Activated CD8-positive, alpha-beta memory T cell treated with anti-CD3 and anti-CD28 coated beads for 48 hours (primary cell): ENCODE measurements around the gene RAI1.
"Not testable (repeated sequence)": the region's sequence is repeated elsewhere in the genome, so short reads cannot be mapped to it uniquely, and the experiment has no call there.

Experiments used
- DNase-seq, 3 experiments: peaks; one replicate each; pipeline ENCODE4 v3.0.0-alpha.2; 2020; ENCODE audit warnings: low read depth in 2 of 3, low spot score in 2 of 3

Gene RAI1

GRCh38 chr17:17664064-17664452 lies 17.2 kb upstream of the RAI1 start:
- DNase-seq, result no peak

DNA sequence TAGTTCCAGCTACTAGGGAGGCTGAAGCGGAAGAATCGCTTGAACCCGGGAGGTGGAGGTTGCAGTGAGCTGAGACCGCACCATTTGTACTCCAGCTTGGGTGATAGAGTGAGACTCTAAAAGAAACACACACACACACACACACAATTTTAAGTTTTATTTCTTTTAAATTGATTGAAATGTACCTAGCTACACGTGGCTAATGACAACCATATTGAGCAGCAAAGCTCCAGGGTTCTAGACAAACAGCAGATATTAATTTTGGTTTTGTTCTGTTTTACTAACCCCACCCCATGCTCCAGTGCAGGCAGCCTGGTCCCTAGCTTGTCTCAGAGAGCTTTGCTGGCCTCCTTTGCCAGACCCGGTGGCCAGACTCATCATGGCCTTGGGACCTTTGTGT lies 16.0 kb upstream of the RAI1 start:
- no peak for DNase-seq

DNA sequence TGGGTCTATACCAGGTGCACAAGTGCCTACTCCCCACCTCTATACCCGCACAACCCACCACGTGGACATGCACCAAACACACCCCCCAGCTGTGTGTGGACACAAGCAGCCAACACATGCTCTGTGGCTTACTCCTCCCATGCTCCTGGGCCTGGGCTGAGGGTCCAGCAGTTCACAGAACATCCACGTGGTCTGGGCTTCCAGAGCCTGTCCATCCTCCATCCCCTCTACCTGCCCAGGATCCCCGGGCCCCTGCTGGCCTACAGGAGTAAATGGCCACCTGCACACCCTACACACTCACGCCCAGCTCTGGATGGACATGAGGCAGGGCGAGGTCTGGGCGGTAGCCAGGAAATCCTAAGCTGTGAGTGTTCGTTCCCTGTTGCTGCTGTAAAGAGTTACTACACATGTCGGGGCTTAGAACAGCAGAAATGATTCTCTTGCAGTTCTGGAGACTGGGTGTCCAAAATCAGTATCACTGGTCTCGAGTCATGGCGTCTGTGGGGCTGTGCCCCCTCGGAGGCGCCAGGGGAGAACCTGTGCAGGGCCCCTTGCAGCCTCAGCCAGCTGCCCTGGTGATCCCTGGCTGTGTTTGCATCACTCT lies 15.0 kb upstream of the RAI1 start:
- no peak for DNase-seq

DNA sequence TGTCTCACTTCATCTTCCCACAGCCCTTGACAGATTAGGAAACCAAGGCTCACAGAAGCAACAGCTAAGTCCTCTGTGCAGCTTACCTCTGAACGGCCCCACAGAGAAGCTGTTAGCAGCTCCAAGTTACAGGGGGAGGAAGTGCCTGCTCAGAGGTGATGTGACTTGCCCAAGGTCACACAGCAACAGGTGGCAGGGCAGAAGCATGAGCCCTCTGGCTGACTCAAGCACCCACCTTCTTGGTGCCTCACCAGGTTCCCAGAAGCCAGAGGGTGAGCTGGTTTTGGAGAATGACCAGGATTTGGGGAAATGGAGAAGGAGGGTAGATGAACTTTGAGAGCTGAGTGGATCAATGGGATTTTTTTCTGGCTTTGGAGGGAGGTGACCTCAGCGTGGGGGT lies 14.0 kb upstream of the RAI1 start:
- DNase-seq, result no peak

DNA sequence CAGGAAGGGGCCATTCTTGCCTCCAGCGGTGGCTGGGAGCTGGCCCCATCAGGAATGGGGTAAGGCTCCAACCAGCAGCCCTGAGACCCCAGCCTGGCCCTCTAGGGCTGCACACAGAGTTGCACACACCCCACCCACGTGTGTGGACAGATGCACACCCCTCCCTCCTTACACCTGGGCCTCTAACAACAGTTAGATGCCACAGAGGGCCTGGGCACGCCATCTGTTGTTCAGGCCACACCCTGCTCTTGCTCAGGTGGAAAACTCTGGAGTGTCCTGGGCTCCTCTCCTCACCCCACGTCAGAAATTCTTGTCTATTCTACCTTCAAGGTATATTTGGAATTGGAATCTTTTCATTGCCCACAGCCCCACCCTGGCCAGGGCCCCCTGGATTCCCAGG lies 13.3 kb upstream of the RAI1 start:
- no peak for DNase-seq

GRCh38 chr17:17668358-17668757 lies 12.9 kb upstream of the RAI1 start:
- no peak for DNase-seq

- DNase-seq, result no peak
These were observed 12.3 kb upstream of the RAI1 start for GRCh38 chr17:17668775-17669579.

- no peak for DNase-seq
These were observed 11.6 kb upstream of the RAI1 start for GRCh38 chr17:17669580-17670235.

DNA sequence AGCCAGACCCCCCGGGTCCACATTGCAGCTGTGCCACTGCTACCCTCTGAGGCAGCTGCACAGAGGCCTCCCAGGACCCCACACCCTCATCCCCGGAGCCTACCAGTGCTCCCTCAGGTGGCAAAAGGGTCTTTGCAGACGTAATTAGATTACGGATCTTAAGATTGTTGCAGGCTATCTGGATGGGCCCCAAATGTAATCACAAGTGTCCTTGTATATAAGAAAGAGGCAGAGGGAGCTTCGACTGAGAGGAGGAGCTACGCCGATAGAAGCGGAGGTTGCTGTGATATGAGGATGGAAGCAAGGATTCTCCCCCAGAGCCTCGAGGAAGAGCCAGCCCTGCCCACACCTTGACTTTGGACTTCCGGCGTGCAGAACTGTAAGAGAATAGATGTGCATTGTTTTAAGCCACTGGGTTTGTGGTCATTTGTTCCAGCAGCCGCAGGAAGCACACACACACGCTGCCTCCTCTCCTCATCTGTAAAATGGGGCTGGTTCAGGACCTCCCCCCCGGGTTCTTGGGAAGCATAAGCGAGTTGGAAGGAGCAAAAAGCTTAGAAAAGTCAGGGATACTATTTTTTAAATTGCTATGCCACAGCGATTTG lies 10.5 kb upstream of the RAI1 start:
- DNase-seq, result no peak

DNA sequence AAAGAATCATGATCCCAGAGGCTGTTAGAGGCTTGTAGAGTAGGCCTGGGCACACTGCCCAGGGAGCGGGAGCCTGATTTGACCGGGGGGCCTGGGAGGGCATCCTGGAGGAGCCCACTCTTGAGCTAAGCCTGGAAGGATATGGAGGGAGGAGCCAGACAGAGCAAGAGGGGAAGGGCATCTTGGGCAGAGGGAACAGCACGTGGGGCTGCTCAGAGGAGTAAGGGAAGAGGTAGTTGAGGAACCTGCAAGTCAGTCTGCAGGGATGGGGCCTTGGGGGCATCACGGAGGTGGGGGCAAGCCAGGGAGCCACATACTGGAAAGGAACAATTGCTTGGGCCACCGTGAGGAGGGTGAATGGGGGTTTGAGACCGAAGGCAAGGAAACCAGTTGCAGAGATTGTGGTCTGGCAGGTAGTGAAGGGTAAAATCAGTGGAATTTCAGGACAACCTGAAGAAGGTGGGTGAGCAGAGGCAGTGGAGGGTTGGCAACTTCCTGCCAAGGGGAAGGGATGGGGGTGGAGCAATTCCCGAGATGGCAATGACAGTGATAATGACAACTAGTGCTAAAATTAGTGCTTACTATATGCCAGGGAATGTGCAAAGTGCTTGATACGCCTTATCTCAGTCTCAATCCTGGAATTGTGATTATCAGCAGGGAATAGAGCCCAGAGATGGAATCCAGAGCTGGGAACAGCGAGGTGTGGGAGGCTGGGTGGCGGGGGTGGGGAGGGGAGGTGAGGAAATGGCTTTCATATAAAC lies 9.7 kb upstream of the RAI1 start:
- no peak for DNase-seq

DNA sequence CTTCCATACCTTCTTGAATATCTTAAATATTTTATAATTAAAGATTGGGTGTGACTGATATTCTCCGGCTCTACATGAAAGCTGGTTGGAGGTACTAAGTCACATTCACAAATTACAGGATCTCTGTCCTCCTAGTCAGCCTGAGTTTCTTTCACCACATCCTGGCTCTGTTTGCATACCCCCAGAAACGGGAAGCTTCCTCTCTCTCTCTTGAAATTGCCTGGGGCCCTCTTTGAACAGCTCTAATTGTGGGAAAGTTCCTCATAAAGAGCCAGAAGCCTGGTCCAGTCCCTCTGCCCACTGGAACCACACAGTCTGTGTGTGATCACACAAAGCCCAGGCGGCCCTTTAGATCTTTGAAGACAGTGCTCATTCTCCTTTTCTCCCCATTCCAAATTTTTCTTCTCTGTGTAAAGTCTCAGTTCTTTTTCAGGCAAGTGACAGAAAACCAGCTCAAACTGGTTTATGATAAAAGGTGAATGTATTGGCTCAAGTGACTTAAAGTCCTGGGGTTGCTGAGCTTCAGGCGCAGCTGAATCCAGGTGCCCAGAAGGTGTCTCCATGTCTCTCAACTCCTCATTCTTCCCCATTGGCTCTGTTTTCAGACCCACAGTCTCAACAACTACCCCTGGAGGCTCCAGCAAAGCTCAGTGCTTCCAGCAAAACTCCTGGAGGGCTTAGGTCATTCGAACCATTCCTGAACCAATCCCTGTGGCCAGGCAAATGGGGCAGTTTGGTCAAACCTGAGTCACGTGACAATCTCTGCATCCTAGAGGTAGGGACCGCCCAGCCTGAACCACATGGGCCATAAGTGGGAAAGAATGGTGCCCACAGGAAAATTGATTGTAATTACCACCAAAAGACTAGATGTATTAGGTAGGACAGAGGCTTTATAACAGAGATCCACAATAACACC lies 8.5 kb upstream of the RAI1 start:
- DNase-seq, result no peak

- no peak for DNase-seq
These were observed 5.8 kb upstream of the RAI1 start for GRCh38 chr17:17675416-17675815.

- DNase-seq, result no peak
These were observed 5.2 kb upstream of the RAI1 start for GRCh38 chr17:17675925-17676534.

GRCh38 chr17:17676752-17677151 lies 4.5 kb upstream of the RAI1 start:
- DNase-seq, result no peak

DNA sequence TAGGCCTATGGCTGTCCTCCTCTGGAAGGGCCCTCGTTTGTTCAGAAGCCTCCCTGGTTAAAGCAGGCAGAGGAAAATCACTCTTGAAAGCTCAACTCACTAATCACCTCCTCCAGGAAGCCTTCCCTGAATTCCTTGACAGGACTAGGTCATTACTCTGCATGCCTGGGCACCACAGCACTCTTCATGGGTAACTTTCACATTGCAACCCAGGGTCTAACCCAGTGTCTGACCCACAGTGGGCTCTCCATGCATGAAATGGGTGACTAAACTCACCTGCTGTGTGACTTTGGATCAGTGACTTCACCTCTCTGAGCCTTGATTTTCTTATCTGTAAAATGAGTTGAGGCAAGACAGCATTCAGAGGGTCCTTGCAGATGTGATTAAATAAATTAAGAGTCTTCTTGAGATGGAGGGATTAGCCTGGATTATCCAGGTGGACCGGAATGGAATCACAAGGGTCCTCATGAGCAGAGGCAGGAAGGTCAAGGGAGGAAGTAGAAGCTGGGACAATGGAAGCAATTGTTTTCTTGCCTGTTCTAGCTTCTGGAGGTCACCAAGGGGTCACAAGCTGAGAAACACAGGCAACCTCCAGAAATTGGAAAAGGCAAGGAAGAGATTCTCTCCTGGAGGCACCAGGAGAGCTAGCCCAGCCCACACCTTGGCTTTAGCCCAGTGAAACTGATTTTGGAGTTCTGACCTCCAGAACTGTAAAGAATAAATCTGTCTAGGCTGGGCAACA lies 3.8 kb upstream of the RAI1 start:
- no peak for DNase-seq

- DNase-seq, result not testable (repeated sequence)
These were observed 3.1 kb upstream of the RAI1 start for GRCh38 chr17:17678063-17678699.

- DNase-seq, result no peak
These were observed 2.0 kb upstream of the RAI1 start for GRCh38 chr17:17679243-17679642.

GRCh38 chr17:17679748-17680147 lies 1.5 kb upstream of the RAI1 start:
- DNase-seq, result no peak
